GM21423 (cell line): ENCODE results near the gene SLC13A4.
"Not testable (repeated sequence)": the region's sequence is repeated elsewhere in the genome, so short reads cannot be mapped to it uniquely, and the experiment has no call there.

Experiments used
- ATAC-seq: cut with Tn5 transposase; IDR thresholded peaks from one replicate; pipeline ENCODE4 v1.9.1; 2021; ENCODE audit warnings: mild to moderate bottlenecking, moderate library complexity; ENCODE audit not compliant: unreplicated experiment

The SLC13A4 gene

DNA sequence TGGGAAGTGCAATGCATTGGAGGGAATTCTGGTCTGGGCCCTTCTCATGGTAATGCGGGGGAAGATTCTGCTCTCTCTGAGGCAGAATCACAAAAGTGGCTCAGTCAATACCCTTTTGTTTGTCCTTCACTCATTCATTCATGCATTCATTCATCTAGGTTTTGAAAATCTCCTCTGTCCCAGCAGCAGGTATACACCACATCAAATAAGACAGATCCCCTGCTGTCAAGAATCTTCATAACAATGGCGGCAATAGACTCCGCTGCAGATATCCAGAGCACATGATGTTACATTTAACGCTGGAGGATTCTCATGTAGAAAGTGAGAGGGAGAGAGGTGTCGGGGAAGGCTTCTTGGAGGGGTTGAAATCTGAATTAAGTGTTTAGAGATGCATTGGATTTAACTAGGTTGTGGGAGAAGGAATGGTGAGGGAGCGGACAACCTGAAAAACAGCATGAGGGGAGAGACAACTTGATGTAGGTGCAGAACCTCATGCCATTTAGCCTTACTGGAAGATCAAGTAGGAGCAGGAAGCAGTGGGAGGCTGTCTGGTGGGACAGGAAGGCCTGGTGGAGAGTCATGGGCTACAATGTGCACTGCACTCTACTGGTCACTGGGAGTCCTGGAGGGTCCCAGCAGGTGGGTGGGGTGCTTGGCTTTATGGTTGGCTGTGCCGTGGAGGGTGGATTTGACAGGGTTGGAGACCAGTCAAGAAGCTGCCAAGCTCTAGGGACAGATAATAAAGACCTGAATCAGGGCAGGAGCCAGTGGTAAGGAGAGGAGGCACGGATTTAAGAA lies 25.8 kb upstream of the SLC13A4 start:
- ATAC-seq, result no peak

DNA sequence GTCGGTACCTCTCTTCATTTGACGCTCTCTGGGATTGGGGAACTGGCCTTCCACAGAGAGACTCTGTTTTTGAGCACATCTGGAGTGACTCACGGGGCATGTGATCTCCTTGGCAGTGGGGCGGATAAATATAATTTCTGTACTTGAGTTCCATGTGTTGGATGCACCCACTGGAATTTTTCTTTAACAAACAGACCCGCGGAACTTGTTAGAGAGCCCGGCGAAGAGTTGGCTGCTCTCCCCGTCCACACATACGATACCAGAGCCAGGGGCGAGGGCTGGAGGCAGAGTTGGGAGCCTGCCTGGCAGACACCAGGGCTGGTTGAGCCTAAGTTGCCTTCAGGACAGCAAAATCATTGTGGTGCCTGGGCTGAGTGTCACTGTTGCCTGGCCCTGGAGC lies 20.8 kb upstream of the SLC13A4 start, which contains the start of gene FAM180A:
TSS of gene FAM180A (minus strand) at position 44 of the 400 bp plus-strand sequence. CDS start 233 bp downstream, outside the sequence.
- no peak for ATAC-seq

DNA sequence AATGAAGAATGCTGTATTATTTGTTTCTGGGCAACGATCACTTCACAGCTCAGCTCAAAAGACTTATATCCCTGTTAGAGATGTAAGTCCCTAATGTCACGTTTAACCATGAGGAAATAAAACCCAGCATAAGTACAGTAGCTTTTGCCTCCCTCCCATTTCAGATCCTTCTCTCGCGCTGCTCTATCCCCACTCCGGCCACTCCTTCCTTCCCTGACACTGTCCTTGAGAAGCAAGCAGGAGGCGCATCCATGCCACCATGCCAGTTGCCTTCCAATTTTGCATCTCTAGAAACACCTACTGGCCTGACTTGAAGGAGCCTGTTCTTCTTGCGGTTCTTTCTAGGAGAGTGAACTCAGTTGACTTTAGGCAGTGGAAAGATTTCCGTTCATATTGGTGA lies 19.4 kb upstream of the SLC13A4 start:
- no peak for ATAC-seq

DNA sequence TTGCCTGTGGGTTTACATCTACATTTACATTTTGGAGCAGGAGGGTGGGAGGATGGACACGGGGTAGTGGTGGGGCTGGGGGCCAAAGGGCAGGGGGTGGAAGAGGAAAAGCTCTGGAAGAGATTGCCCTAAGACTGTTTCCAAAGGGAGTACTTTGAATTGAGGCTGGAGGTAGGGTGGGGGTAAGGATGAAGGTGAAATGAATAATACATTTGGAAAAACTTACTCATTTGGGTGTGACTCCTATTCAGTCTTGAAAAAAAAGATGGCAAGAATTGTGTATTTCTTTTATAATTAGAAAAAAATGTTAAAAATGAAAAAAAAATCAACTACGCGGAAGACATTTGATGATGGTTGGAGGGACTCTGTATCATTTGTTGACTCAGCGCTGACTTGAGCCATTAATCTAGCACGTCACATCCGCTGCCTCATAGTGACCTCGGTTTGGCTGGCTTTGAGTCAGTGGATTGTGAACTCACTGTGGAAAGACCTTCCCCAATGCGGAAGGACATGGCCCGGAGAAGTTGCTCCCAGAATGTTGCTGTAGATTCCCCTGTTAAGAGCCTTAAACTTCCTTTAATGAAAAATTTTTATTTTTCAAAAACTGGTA lies 17.8 kb upstream of the SLC13A4 start:
- ATAC-seq, result no peak

DNA sequence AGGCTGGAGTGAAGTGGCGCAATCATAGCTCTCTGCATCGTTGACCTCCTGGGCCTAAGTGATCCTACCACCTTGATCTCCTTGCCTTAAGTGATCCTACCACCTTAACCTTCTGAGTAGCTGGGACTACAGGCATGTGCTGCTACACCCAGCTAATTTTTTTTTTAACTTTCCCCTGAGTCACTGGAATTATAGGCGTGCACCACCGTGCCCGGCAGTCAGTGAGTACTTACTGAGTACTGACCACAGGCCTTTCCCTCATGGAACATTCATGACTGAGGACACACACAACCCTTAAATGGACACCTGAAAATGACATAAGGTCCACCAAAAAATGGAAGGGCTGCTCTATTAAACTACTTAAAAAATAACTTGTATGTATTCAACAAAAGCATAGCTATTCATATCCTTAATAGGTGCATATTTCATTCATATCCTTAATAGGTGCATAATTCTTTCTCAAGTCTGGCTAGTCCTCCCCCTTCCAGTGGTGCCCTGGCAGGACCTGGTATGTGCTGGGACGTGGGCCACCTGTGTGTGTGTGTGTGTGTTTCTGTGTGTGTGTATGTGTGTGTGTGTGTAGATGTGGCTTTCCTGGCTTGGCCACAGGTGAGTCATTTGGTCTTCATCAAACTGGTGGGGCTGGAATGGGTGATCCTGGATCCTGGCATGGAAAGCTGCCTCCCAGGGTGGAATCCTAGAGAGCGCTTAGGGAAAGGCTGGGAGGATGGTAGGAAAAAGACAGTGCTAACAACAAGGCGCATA lies 17.1 kb upstream of the SLC13A4 start:
- no peak for ATAC-seq

DNA sequence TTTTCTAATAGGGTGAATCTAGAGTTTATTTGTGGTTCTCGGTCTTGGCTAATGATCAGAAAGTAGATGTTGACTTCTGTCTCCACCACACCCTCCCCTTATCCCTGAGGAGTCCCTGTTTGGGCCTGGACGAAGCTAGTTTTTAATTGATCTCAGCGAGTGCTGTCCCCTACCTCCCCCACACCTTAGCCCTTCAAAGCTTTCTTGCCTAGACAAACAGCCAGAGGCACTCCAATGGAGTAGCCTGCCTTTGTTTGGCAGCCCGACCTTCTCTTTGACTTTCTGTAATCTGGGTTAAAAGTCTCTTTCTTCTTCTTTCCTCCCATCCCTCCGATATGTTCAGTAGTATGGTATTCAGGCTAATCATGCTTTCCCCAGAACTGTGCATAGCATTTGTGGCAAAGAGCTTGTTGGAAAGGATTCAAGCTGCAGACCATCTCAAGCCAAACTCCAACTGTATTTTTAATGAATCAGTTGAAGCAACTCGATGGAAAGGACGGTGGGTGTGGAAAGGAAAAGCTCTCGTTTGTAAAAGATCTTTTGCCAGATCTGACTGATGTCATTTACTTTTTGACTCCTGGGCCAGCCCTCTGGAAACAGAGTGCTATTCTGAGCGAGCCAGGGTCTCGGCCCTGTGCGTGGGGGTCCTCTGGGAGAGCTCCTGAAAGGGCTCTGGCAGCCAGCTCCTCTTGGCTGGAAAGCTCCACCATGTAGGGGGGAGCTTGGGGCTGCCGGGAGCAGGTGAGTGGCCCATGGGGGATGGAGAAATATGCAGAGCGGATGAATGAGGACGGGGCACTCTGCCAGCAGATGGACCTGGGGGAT lies 16.1 kb upstream of the SLC13A4 start:
- no peak for ATAC-seq

DNA sequence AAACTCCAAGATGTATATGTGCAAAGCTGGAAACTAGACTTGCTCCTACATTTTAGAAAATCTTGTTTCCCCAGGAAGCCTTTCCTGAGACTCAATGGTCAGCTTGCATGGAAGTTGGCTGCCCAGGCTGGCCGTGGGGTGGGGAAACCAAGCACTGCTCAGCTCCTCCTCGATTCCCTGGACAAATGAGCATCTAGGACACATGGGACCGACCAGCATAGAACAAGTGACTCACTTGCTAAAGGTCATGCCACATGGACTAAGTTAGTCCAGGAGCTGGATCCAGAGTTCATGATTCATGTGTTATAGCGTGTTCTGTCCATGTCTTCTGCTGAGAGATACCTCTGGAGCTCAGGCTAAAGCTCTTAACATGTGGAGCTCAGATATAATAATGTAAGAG lies 14.4 kb upstream of the SLC13A4 start:
- no peak for ATAC-seq

DNA sequence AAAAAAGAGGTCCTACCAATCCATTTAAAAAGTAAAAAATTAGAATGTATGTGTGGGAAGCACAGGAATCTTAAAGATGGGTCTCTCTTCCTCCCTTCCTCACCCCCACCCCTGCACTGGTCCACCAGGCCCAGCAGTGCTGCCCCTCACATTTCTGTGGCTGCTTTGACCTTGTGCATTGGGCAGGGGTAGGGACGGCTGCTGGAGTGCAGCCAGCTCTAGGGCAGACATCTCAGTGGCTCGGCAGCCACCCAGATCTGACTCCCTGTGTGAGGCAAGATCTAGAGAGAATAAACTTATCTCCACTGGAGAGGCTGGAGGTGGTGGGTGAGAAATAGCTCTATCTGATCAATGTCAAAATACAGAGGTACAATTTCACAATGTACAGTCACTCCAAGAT lies 13.9 kb upstream of the SLC13A4 start:
- ATAC-seq, result no peak

DNA sequence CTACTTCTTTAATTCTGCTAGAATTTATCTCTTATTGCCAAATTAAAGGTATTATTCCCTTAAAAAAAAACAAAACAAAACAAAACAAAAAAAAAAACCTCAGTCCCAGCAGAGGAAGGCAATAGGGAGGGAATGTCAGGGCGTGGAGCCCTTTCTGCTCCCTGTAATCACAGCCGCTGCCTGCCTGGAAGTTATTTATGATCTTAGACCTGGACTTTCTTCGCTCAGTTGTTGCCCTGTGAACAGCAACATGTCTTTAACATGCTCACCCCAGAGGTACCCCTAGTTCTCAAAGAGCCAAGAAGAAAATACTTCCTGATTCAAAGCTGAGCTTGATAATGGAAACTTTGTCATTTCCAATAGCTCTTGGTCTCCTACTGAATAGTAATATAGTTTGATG lies 12.9 kb upstream of the SLC13A4 start:
- no peak for ATAC-seq

DNA sequence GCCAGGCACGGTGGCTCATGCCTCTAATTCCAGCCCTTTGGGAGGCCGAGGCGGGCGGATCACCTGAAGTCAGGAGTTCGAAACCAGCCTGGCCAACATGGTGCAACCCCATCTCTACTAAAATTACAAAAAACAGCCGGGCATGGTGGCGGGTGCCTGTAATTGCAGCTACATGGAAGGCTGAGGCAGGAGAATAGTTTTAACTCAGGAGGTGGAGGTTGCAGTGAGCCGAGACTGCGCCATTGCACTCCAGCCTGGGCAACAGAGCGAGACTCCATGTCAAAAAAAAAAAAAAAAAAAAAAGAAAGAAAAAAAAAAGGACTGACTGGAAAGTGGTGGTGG lies 9.3 kb upstream of the SLC13A4 start:
- ATAC-seq, result not testable (repeated sequence)

DNA sequence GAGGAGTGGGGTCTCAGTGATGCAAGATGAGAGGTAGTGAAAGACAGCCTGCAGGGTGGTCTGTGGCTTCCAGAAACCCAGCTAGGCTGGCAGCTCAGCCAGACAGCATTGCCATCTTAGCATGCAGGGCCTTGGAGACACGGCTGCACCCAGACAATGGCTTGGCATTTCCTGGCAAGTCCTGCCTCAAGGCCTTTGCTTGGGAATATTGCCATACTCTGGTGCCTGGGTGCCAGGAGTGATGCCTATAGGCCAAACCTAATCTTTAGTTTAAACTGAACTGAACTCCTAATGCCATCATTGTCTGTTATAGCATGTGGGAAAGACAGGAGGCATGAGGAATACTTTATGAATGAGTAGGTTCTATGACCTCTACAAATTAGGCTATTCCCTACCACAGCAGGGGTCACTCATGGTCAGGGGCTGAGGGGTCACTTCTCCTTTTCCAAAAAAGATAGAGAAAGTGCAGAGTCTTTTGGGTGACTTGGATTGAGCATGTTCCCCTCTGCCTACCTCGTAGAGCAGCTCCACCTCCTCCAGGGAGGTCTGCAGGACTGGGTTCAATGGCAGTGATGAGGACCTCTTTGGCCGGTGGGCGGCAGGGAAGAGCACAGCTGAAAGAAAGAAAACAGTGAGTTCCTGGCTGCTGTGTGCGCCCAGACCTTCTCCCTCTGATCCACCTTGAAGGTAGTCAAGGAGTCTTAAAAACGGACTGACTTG lies 8.8 kb upstream of the SLC13A4 start:
- ATAC-seq, result no peak

DNA sequence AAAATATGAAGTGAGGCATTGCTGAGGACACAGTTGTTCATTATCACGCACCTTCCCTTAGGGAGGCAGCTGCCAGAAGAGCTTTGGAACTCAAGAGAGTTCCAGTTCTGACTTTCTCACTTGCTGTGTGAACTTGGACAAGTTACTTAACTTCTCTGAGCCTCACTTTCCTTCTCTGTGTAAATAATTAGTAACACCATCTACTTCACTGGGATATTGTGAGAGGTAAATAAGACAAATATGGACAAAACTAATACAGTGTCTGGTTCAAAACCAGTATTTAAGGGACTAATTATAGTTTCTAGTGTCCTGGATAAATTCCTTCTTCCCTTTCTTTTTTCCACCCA lies 6.3 kb upstream of the SLC13A4 start:
- no peak for ATAC-seq

DNA sequence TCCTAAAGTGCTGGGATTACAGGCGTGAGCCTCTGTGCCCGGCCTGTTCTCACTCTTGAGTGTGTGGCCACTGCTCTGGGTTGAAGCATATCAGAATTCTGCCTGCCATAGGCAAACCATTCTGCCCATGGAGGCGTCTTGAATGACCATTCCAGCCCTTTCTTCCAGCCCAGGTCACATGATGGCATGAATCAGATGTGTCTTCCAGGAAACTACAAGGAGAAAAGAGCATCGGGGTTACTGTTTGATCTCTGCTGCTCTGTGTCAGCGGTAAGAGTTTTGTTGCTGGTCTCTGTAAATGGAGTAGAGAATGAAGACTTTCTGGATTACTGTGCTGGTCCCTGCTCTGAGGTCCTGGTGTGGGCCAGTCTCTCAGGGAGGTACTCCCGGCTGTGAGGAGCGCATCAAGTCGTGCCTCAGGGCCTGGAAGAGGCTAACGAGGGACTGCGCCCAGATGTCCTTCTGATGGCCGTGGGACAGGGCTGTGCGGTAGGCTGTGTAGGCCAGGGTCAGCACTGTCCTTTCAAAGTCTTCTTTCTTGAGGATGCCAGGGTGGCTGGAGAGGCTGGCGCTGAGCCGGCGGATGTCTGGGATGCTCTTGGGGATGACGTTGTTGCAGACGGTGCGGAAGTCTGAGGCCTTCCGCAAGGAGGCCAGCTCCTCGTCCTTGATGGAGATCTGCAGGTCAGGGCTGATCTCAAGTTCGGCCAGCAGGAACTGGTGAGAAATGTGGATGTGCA lies 5.8 kb upstream of the SLC13A4 start:
- ATAC-seq, result no peak

DNA sequence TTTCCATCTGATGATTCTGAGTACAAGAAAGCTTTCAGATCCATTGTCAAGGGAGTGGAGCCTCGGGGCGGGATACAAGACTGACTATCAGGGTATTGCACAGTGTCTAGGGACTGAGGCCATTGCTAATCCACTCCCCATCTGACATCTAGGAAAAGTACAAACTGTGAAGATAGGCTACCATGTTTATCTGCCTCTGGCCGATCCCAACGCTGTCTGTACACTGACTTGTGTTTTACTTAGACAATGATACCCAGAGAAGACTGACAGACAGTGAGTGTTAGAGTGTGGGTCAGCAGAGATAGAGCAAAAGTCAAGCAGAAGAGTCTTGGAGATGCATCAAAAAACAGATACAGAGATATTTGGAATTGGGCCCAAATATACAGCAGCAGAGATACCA lies 3.1 kb upstream of the SLC13A4 start:
- no peak for ATAC-seq

DNA sequence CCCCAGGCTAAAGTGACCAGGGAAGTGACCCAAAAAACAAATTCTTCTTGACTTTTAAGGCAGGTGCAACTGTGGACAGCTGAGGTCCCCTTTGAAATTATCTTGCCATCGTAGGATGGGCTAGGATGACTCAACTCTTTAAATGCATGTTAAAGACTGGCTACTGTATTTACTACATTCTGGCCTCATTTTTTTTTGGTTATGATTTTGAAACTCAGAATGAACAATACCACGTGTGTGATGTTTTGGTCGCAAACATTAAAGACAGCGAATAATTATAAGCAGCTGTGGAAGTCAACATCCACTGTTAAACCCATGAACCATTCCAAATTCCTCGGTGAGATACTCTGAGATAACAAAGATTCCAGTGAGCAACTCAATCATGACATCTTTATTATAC lies 1.2 kb upstream of the SLC13A4 start:
- no peak for ATAC-seq

DNA sequence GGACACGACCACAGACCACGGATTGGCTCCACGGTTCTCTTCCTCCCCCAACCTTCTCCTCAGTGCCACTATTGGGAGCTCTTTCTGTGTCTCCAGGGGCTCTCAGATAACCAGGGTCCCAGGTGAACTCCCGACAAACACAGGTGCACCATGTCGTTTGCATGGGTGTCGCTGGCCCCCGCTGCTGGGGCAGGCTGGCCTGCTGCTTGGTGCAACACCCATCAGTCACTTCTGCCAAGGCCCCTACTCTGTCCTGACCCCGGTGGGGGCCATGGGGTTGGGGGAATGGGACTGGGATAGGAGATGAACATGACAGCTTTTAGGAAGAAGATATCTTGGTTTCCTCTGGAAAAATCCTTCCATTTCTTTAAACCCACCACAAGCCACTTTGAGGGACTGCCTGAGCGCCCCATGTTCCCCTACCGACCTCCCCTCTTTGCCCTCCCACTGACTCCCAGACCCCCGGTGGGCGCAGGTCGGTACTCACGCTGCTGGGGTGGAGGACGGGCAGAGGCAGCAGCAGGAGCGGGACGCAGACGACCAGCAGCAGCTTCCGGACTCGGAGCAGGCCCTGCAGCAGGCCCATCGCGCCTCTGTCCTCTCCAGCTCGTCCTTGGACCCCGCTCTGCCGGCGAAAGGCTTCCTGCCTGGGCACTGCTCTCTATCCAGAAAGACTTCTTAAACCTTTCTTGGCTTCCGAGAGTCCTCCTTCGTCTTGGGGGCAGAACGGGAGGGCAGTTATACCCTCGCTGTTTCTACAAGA lies 894 bp downstream of the SLC13A4 start:
- ATAC-seq, result no peak

DNA sequence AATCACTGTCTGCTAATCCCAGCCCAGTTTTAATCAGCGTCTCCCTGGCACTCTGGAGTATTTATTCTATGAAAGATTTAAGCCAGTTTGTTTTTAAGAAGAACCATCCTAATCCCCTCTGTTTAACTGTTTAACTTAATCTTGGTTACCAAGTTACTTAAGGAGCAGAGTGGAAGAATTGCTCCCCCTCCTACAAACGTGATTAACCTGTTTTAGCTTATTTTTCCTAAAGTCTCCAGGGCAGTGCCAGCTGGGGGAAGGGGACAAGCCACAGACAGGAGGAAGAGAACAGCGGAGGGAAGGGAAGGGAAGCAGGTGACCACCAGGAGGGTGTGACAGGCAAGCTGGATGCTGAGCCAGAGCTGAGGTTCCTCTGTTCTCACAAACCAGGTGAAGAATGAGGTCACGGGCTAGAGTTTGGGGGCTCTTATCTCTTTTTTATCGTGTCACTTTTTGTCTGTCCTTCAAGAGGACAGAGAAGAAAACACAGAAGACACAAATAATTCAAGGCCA lies 1.7 kb downstream of the SLC13A4 start:
- ATAC-seq, result no peak

DNA sequence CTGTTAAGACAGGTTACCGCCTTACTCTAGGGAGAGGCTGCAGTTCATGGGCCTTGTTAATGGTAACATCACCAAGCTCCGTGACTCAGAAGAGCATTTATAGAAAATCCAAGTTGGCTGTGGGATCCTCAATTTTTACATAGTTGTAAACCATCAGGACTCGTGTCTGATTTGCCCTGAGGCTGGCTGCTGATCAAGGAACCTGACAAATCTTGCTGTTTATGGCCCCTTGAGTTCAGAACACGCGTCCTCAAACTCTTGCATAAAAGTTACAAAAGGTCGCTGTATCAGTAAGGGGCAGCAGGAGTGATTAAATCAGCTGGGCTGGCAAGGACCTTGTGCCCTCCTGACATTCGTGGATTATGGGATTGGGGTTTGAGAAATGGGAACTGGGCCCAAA lies 4.6 kb downstream of the SLC13A4 start:
- no peak for ATAC-seq
